Mesenchymal stem cell (in vitro differentiated cells and primary cell): Measurements from ENCODE around the gene PPDPF.

Source experiments
- DNase-seq: peaks from one replicate; pipeline ENCODE4 v3.0.0-alpha.2; 2013
- H2AFZ ChIP-seq: one replicate; pipeline ENCODE4 v1.6.1; 2013; ENCODE audit warnings: low read depth, mild to moderate bottlenecking, control low read depth, inconsistent platforms, low read length, moderate library complexity
- H2AK5ac ChIP-seq: 2 replicates; pipeline ENCODE4 v1.6.1; 2013; ENCODE audit warnings: low read length, moderate library complexity, mild to moderate bottlenecking, inconsistent platforms; ENCODE audit not compliant: severe bottlenecking
- H2BK120ac ChIP-seq: one replicate; pipeline ENCODE4 v1.6.1; 2013; ENCODE audit warnings: low read depth, mild to moderate bottlenecking, inconsistent platforms, low read length, moderate library complexity
- H2BK12ac ChIP-seq, 2 experiments: one replicate each; pipeline ENCODE4 v1.6.1; 2013; ENCODE audit warnings: inconsistent platforms in 2 of 2, low read length in 2 of 2, mild to moderate bottlenecking in 2 of 2, moderate library complexity in 2 of 2, control low read depth in 1 of 2
- H2BK15ac ChIP-seq: one replicate; pipeline ENCODE4 v1.6.1; 2013; ENCODE audit warnings: mild to moderate bottlenecking, low read depth, inconsistent platforms; ENCODE audit not compliant: poor library complexity, severe bottlenecking
- H2BK5ac ChIP-seq: 2 replicates; pipeline ENCODE4 v1.6.1; 2013; ENCODE audit warnings: low read depth, mild to moderate bottlenecking, low read length, control low read depth, inconsistent platforms; ENCODE audit not compliant: poor library complexity, severe bottlenecking
- H3K14ac ChIP-seq, 2 experiments: one replicate each; pipeline ENCODE4 v1.6.1; 2013; ENCODE audit warnings: inconsistent platforms in 2 of 2, low read length in 2 of 2, control low read depth in 1 of 2, mild to moderate bottlenecking in 1 of 2, moderate library complexity in 1 of 2
- H3K18ac ChIP-seq, 2 experiments: one replicate each; pipeline ENCODE4 v1.6.1; 2013; ENCODE audit warnings: inconsistent platforms in 2 of 2, low read length in 2 of 2, control low read depth in 1 of 2, low read depth in 1 of 2, mild to moderate bottlenecking in 1 of 2
- H3K23ac ChIP-seq, 2 experiments: one replicate each; pipeline ENCODE4 v1.6.1; 2013; ENCODE audit warnings: inconsistent platforms in 2 of 2, low read length in 2 of 2, mild to moderate bottlenecking in 2 of 2, moderate library complexity in 2 of 2, control low read depth in 1 of 2
- H3K27ac ChIP-seq: 2 replicates; pipeline ENCODE4 v1.5.1; 2013; ENCODE audit warnings: mild to moderate bottlenecking, moderate library complexity, low read length, control low read depth, inconsistent platforms; ENCODE audit not compliant: poor library complexity, severe bottlenecking
- H3K27me3 ChIP-seq, 2 experiments: 2 replicates each; pipeline versions ENCODE4 v1.6.1 to v1.7.0; 2013; ENCODE audit warnings: low read length in 2 of 2, mild to moderate bottlenecking in 2 of 2, moderate library complexity in 2 of 2, control low read depth in 1 of 2, inconsistent platforms in 1 of 2; ENCODE audit not compliant: control insufficient read depth in 1 of 2, insufficient read depth in 1 of 2
- H3K36me3 ChIP-seq, 2 experiments: 2 replicates each; pipeline versions ENCODE4 v1.6.1 to v1.7.0; 2013; ENCODE audit warnings: low read length in 2 of 2, control low read depth in 1 of 2, inconsistent platforms in 1 of 2, low read depth in 1 of 2, mild to moderate bottlenecking in 1 of 2; ENCODE audit not compliant: insufficient read depth in 2 of 2, control insufficient read depth in 1 of 2
- H3K4ac ChIP-seq, 2 experiments: one replicate each; pipeline ENCODE4 v1.6.1; 2013; ENCODE audit warnings: inconsistent platforms in 2 of 2, low read length in 2 of 2, mild to moderate bottlenecking in 2 of 2, moderate library complexity in 2 of 2, control low read depth in 1 of 2, low read depth in 1 of 2
- H3K4me1 ChIP-seq: 2 replicates; pipeline ENCODE4 v1.6.1; 2013; ENCODE audit warnings: low read depth, low read length, control low read depth; ENCODE audit not compliant: control insufficient read depth, insufficient read depth
- H3K4me2 ChIP-seq: 2 replicates; pipeline ENCODE4 v1.6.1; 2013; ENCODE audit warnings: low read length, mild to moderate bottlenecking, inconsistent platforms; ENCODE audit not compliant: poor library complexity, severe bottlenecking
- H3K4me3 ChIP-seq, 2 experiments: 2 replicates each; pipeline versions ENCODE4 v1.5.1 to v1.7.0; 2013; ENCODE audit warnings: low read length in 2 of 2, mild to moderate bottlenecking in 2 of 2, control low read depth in 1 of 2, low read depth in 1 of 2; ENCODE audit not compliant: insufficient read depth in 1 of 2
- H3K79me1 ChIP-seq: replicated peaks from 2 replicates; pipeline ENCODE4 v1.6.1; 2013; ENCODE audit warnings: mild to moderate bottlenecking, control low read depth, low read length, inconsistent platforms; ENCODE audit not compliant: poor library complexity, severe bottlenecking
- H3K9ac ChIP-seq: 2 replicates; pipeline ENCODE4 v1.7.0; 2013; ENCODE audit warnings: mild to moderate bottlenecking, low read length, moderate library complexity
- H3K9me3 ChIP-seq: 2 replicates; pipeline ENCODE4 v1.7.0; 2013; ENCODE audit warnings: mild to moderate bottlenecking, low read length; ENCODE audit not compliant: control insufficient read depth
- H4K8ac ChIP-seq: one replicate; pipeline ENCODE4 v1.6.1; 2013; ENCODE audit warnings: inconsistent platforms, mild to moderate bottlenecking, low read length, moderate library complexity
- H4K91ac ChIP-seq: one replicate; pipeline ENCODE4 v1.6.1; 2013; ENCODE audit warnings: mild to moderate bottlenecking, low read length, inconsistent platforms
- WGBS: methylation state at CpG from one replicate; pipeline ENCODE4 v1.1.7; 2013; ENCODE audit warnings: mixed read lengths; 5-methylcytosine and 5-hydroxymethylcytosine counted together

The PPDPF gene

GRCh38 chr20:63536241-63536977 lies 15.8 kb downstream of the PPDPF start:
- Histone ChIP-seq H2BK15ac (no peak overlapping the region), H3K4me2 (peak overlapping the region; percentile 24), H3K27me3 (peaks cover 0 to 65% of the 10 kb centered on the region in 2 experiments), H3K4me1 (peaks cover 52% of the 10 kb centered on the region), H3K4ac (no peak overlapping the region), H2BK5ac (peak overlapping the region; percentile 4), H3K9me3 (no peaks in the 10 kb centered on the region), H4K91ac (peak overlapping the region; percentile 49), H4K8ac (no peak overlapping the region), H3K18ac (no peak overlapping the region), H3K4me3 (no peak overlapping the region), H2AK5ac (peak overlapping the region; percentile 51), H3K9ac (peak overlapping the region; percentile 15), H2AFZ (no peak overlapping the region), H3K36me3 (no peaks in the 10 kb centered on the region), H3K27ac (peak overlapping the region; percentile 78), H3K14ac (no peak overlapping the region), H3K23ac (no peak overlapping the region), H3K79me1 (no peaks in the 10 kb centered on the region), H2BK120ac (no peak overlapping the region), H2BK12ac (peak overlapping the region in 1 of 2 experiments; percentile 2)
- 76% methylated on average over 35 of the region's 35 CpGs for WGBS
- DNase-seq = peak; percentile 50

- H2AK5ac ChIP-seq = peak within 1 kb of the TSS; percentile 51
- H3K27me3 ChIP-seq = peaks cover 0 to 59% of the 10 kb centered on the region in 2 experiments
- H2BK120ac ChIP-seq = peak within 1 kb of the TSS; percentile 68
- H4K8ac ChIP-seq = peak within 1 kb of the TSS; percentile 95
- H3K79me1 ChIP-seq = no peaks in the 10 kb centered on the region
- H3K27ac ChIP-seq = peak within 1 kb of the TSS; percentile 78
- H2BK12ac ChIP-seq = peak within 1 kb of the TSS; percentile 21 to 28
- H4K91ac ChIP-seq = peak within 1 kb of the TSS; percentile 92
- H3K4me3 ChIP-seq = peak within 1 kb of the TSS; percentile 37 to 52
- H3K36me3 ChIP-seq = no peaks in the 10 kb centered on the region
- peak within 1 kb of the TSS; percentile 71 to 74 for H3K18ac ChIP-seq
- peak within 1 kb of the TSS; percentile 78 for H2BK15ac ChIP-seq
- peak within 1 kb of the TSS; percentile 72 for H3K4me2 ChIP-seq
- no peaks in the 10 kb centered on the region for H3K9me3 ChIP-seq
- no peak within 1 kb of the TSS for H3K14ac ChIP-seq
- H3K4ac ChIP-seq = peak within 1 kb of the TSS in 1 of 2 experiments; percentile 4
- H2BK5ac ChIP-seq = peak within 1 kb of the TSS; percentile 4
- H3K23ac ChIP-seq = no peak within 1 kb of the TSS
- H3K9ac ChIP-seq = peak within 1 kb of the TSS; percentile 53
- DNase-seq = no peak
- H3K4me1 ChIP-seq = peaks cover 52% of the 10 kb centered on the region
- WGBS = 92% methylated on average over 29 of the region's 29 CpGs
- peak within 1 kb of the TSS; percentile 29 for H2AFZ ChIP-seq
Measured at GRCh38 chr20:63536997-63537524, 16.5 kb downstream of the PPDPF start, which contains the start of gene PTK6. Gene PTK6 (minus strand): TSS chr20:63537376. CDS start chr20:63537314, 62 bp downstream.

- Histone ChIP-seq H3K27me3 (peaks cover 0 to 56% of the 10 kb centered on the region in 2 experiments), H3K79me1 (no peaks in the 10 kb centered on the region), H2BK120ac (peak overlapping the region; percentile 68), H3K4me1 (peaks cover 52% of the 10 kb centered on the region), H3K4me2 (peak overlapping the region; percentile 72), H3K4me3 (peak overlapping the region; percentile 37 to 52), H3K23ac (no peak overlapping the region), H3K4ac (peak overlapping the region in 1 of 2 experiments; percentile 4), H2AK5ac (peak overlapping the region; percentile 33), H3K9me3 (no peaks in the 10 kb centered on the region), H2BK12ac (peak overlapping the region; percentile 21 to 28), H3K9ac (peak overlapping the region; percentile 53), H2AFZ (peak overlapping the region; percentile 29), H3K36me3 (no peaks in the 10 kb centered on the region), H2BK5ac (no peak overlapping the region), H4K8ac (peak overlapping the region; percentile 95), H2BK15ac (peak overlapping the region; percentile 78), H4K91ac (peak overlapping the region; percentile 92), H3K27ac (peak overlapping the region; percentile 8), H3K14ac (no peak overlapping the region), H3K18ac (peak overlapping the region; percentile 71 to 74)
- WGBS = 32% methylated on average over 24 of the region's 34 CpGs
- DNase-seq = peak; percentile 85
Measured at GRCh38 chr20:63537525-63538203, 17.1 kb downstream of the PPDPF start.
